Naive thymus-derived CD8-positive, alpha-beta T cell (primary cell): ENCODE data around the gene LYZ. TPM values are rescaled to one million over a fixed set of nuclear protein-coding genes. Genes with fewer than 3 reads are reported as not detected.
A peak's percentile ranks its signal among the peaks of the same experiment; 100 is the strongest.

Source experiments
- ATAC-seq, 2 donors: fragments of 150-1000 bp; cut with Tn5 transposase in 1 of 2; sonication (Bioruptor Pico), chemical (Tn5 transposase) in 1 of 2; 1 replicate in 1 of 2; 2 replicates in 1 of 2; pipeline ENCODE4 v1.10.0; 2021; ENCODE audit warnings: mild to moderate bottlenecking in 2 of 2, moderate library complexity in 2 of 2
- POLR2A ChIA-PET: fragments of 350-600 bp; sonication (Branson Sonifier 250); formaldehyde crosslinking; loops from one replicate; lab custom pipeline; 2021; ENCODE audit warnings: antibody characterized with exemption; lab: Charles Lee
- DNase-seq, 10 donors: peaks; one replicate each; pipeline versions ENCODE4 v3.0.0 to v3.0.0-alpha.2; 2020 to 2022
- H3K27ac Mint-ChIP-seq, 10 donors: one replicate each; pipeline ENCODE4 v1.8.0; 2020 to 2022; ENCODE audit warnings: mild to moderate bottlenecking in 10 of 10, mixed read lengths in 10 of 10, moderate library complexity in 4 of 10, inconsistent platforms in 1 of 10
- H3K27me3 Mint-ChIP-seq, 5 donors: one replicate each; pipeline ENCODE4 v1.8.0; 2021 to 2022; ENCODE audit warnings: mixed read lengths in 5 of 5
- H3K36me3 Mint-ChIP-seq, 3 donors: one replicate each; pipeline ENCODE4 v1.8.0; 2020 to 2022; ENCODE audit warnings: mixed read lengths in 3 of 3, mild to moderate bottlenecking in 2 of 3, inconsistent platforms in 1 of 3
- H3K4me1 Mint-ChIP-seq, 4 donors: one replicate each; pipeline ENCODE4 v1.8.0; 2021 to 2022; ENCODE audit warnings: mixed read lengths in 4 of 4
- H3K4me3 Mint-ChIP-seq, 10 donors: one replicate each; pipeline ENCODE4 v1.8.0; 2020 to 2022; ENCODE audit warnings: mild to moderate bottlenecking in 10 of 10, mixed read lengths in 10 of 10, moderate library complexity in 6 of 10, inconsistent platforms in 1 of 10
- H3K9me3 Mint-ChIP-seq, 9 donors: one replicate each; pipeline ENCODE4 v1.8.0; 2020 to 2022; ENCODE audit warnings: mixed read lengths in 9 of 9, mild to moderate bottlenecking in 3 of 9, inconsistent platforms in 1 of 9, moderate library complexity in 1 of 9
- polyA plus RNA-seq, 3 donors: library from polyadenylated mRNA; unstranded; fragments of 300-500 nt; fragmentation: Illumina TruSeq; gene quantifications; one replicate each; pipeline ENCODE4 v1.2.3, GENCODE V29; 2021
- total RNA-seq, 8 experiments: library from RNA in 2 of 8; stranded (reverse) in 2 of 8; gene quantifications; one replicate each; pipeline ENCODE4 v1.2.3 and lab custom pipeline; 2021 to 2026

Gene LYZ
- total and polyA plus RNA-seq, 5 experiments from 2014 or later: 0.09 to 17.3 (median 7.2) TPM

DNA sequence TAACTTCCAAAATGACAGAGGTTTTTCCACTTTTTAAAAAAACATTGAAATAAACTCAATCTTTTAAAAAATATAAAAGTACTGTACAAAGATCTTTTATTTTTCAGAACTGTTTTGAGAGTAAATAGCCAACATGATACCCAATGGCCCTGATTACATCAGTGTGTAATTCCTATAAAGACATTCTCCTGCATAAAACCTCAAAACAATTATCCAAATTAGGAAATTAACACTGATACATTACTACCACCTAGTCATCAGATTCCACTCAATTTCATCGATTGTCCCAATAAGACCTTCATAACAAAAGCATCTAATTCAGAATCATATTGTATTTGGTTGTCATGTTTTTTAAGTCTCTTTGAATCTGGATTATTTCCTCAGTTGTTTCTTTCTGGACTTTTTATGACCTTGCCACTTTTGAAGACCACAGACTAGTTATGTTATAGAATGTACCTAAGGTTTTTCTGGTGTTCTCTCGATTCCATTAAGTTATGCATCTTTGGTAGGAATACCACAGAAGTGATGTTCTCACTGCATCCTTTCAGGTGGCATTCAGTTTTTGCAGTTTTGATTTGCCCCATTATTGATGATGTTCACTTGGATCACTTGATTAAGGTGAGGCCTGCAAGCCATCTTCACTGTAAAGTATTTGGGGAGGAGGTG, 7.3 kb downstream of the LYZ start:
- Mint-ChIP-seq H3K9me3 (no peaks in the 10 kb centered on the region), H3K4me3 (no peak overlapping the region), H3K27ac (peak overlapping the region in 1 of 10 donors; percentile 27), H3K4me1 (peaks cover 11 to 17% (median 16%) of the 10 kb centered on the region in 4 donors), H3K36me3 (peaks cover 0 to 3% (median 0%) of the 10 kb centered on the region in 3 donors), H3K27me3 (peaks cover 0 to 2% (median 0%) of the 10 kb centered on the region in 5 donors)
- POLR2A ChIA-PET: no interaction called here
- ATAC-seq: no peak
- no peak for DNase-seq

DNA sequence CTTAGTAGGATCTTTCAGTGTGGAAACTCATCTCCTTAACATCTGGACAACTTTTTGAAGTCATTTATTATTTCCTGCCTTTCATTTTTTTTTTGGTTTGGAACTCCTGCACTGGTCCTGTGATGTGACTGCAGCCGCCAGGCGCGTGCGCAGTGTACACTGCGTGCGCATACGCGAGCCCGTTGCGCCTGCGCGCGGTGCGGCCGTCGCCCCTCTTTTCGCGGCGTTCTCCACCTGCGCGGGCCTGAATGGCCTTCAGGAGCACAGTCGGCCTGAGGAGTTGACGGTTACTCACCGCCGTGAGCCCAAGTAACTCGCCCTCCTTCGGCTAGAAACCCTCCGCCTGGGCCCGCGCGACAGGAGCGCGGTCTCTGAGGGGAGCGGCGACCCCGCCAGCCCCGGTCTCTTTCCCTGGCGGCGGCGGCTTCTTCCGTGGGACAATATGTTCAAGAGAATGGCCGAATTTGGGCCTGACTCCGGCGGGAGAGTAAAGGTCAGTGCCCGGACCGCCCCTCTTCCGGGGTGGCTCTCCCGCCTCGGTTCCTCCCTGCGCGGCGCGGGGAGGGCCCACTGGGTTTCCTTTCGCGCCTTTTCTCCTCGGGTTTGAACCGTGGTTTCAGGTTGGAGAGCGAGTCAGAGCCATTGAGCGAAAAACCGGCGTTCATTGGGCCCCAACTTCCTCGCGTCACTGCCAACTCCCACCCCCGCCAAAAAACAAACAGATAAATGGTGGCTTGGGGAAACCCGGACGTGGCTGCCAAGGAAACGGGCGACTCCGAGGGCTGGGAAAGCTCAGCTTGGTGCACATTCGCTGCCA, 11.6 kb downstream of the LYZ start, which contains the start of gene YEATS4:
YEATS4 (plus strand) TSS at position 213 of the 817 bp plus-strand sequence; CDS start at position 443, 230 bp downstream.
- Mint-ChIP-seq H3K36me3 (peaks cover 0 to 17% (median 4%) of the 10 kb centered on the region in 3 donors), H3K4me3 (peak within 1 kb of the TSS; percentile 84 to 94 (median 92)), H3K27ac (peak within 1 kb of the TSS; percentile 84 to 96 (median 92)), H3K4me1 (peaks cover 11 to 30% (median 24%) of the 10 kb centered on the region in 4 donors), H3K9me3 (no peaks in the 10 kb centered on the region), H3K27me3 (no peaks in the 10 kb centered on the region)
- ATAC-seq (peak; percentile 83 to 86), DNase-seq (peak; percentile 78 to 91 (median 84))
- POLR2A ChIA-PET: interaction anchor here (0.9 to 5.0 kb wide), 2 partner anchors 29 to 211 kb away, joined by 3 to 58 read pairs; no protein-coding TSS in a partner anchor

DNA sequence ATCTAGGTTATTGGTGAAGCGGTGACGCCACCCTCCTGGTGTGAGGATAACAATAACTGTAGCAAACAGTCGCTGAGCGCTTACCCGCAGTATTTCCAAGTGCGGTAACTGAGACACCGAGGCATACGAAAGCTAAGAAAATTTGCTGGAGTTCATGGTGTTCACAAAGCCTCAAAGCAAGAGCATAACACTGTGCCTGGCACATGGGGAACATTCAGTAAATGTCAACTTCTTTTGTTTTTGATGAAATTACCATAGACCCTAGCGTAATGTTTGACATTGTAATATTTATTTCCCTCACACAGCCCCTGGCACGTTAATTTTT, 12.1 kb downstream of the LYZ start:
- peaks cover 0 to 17% (median 4%) of the 10 kb centered on the region in 3 donors for H3K36me3 Mint-ChIP-seq
- peak overlapping the region; percentile 84 to 94 (median 92) for H3K4me3 Mint-ChIP-seq
- DNase-seq (no peak), ATAC-seq (no peak)
- H3K9me3 Mint-ChIP-seq: no peaks in the 10 kb centered on the region
- H3K27ac Mint-ChIP-seq: peak overlapping the region; percentile 40 to 96 (median 92)
- POLR2A ChIA-PET: interaction anchor here (5.0 kb wide), 1 partner anchor 30 kb away, joined by 58 read pairs; no protein-coding TSS in a partner anchor
- H3K27me3 Mint-ChIP-seq: no peaks in the 10 kb centered on the region
- peaks cover 11 to 30% (median 24%) of the 10 kb centered on the region in 4 donors for H3K4me1 Mint-ChIP-seq

DNA sequence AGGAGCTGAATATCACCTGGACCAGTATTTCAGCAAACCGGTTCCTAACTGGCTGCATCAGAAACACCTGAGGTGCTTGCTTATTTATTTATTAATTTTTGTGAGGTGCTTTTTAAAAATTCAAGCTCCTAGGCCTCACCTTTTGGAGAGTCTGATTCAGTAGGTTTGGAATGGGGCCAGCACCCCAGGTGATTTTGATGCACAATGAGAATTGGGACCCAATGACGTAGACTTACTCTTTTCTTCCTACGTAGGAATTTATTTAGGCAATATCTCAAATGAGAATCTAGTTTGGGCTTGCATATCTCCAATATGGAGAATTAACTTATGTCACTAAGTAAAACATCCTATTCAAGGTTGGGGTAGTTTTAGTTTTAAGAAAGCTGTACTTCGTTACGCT, 18.6 kb downstream of the LYZ start:
- Mint-ChIP-seq H3K27me3 (no peaks in the 10 kb centered on the region), H3K4me1 (peaks cover 4 to 15% (median 9%) of the 10 kb centered on the region in 4 donors), H3K4me3 (no peak overlapping the region), H3K36me3 (peaks cover 4 to 68% (median 13%) of the 10 kb centered on the region in 3 donors), H3K9me3 (no peaks in the 10 kb centered on the region), H3K27ac (no peak overlapping the region)
- ATAC-seq (no peak), DNase-seq (no peak)
- POLR2A ChIA-PET: interaction anchor here (0.8 kb wide), 1 partner anchor 37 kb away, joined by 4 read pairs; no protein-coding TSS in a partner anchor

DNA sequence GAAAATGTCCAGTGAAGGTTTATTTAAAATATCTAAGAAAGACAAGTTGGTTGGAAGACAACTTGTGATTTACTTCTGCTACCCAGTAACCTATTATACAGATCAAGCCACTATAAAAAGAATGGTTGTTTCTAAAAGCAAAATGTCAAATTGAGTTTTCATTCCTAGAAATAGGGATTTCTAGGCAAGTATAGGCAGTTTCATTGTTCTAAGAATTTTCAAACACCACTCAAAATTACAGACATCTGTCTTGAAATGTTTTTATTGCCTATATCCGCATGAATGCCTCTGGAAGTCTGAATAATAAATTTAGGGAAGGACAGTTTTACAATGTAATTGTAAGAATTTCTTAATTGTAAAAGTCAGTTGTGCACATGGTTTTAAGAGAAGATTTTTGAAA, 20.0 kb downstream of the LYZ start:
- POLR2A ChIA-PET: no interaction called here
- no peaks in the 10 kb centered on the region for H3K27me3 Mint-ChIP-seq
- peaks cover 5 to 75% (median 25%) of the 10 kb centered on the region in 3 donors for H3K36me3 Mint-ChIP-seq
- DNase-seq (no peak), ATAC-seq (no peak)
- H3K27ac Mint-ChIP-seq: peak overlapping the region in 1 of 10 donors; percentile 1
- peaks cover 4 to 15% (median 10%) of the 10 kb centered on the region in 4 donors for H3K4me1 Mint-ChIP-seq
- no peak overlapping the region for H3K4me3 Mint-ChIP-seq
- H3K9me3 Mint-ChIP-seq: no peaks in the 10 kb centered on the region

DNA sequence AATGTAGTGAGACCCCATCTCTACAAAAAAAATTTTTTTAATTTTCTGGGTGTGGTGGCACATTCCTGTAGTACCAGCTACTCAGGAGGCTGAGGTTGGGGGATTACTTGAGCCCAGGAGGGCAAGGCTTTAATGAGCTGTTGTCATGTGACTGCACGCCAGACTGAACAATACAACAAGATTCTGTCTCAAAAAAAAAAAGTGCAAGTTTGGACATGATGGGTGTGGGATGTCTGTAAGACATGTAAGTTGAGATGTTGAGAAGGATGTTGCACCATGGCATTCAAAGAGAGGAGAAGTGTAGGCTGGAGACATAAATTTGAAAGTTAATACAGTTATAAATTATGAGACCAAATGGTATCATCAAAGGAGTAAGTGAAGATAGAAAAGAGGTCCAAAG, 34.9 kb downstream of the LYZ start:
- no peak overlapping the region for H3K4me3 Mint-ChIP-seq
- peaks cover 0 to 1% (median 0%) of the 10 kb centered on the region in 9 donors for H3K9me3 Mint-ChIP-seq
- POLR2A ChIA-PET: no interaction called here
- no peak for ATAC-seq
- DNase-seq: no peak
- H3K27ac Mint-ChIP-seq: no peak overlapping the region
- peaks cover 0 to 78% (median 20%) of the 10 kb centered on the region in 3 donors for H3K36me3 Mint-ChIP-seq
- H3K27me3 Mint-ChIP-seq: no peaks in the 10 kb centered on the region
- H3K4me1 Mint-ChIP-seq: peaks cover 2 to 13% (median 8%) of the 10 kb centered on the region in 4 donors

DNA sequence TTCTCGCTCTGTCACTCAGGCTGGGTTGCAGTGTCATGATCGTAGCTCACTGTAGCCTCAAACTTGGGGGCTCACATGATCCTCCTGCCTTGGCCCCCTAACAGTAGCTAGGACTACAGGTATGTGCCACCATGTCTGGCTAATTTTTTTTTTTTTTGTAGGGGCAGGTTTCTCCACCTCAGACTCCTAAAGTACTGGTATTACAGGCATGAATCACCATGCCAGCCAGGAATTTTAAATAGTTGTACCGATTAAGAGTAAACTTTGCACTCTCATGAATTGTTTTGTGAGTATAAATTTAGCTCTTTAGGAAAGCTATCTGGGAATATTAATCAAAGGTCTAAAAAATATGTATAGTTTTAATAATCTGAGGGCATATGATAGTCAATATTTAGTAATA, 36.9 kb downstream of the LYZ start:
- Mint-ChIP-seq H3K27me3 (no peaks in the 10 kb centered on the region), H3K4me1 (peaks cover 2 to 13% (median 5%) of the 10 kb centered on the region in 4 donors), H3K27ac (peak overlapping the region in 1 of 10 donors; percentile 14), H3K4me3 (no peak overlapping the region), H3K36me3 (peaks cover 4 to 71% (median 15%) of the 10 kb centered on the region in 3 donors), H3K9me3 (no peaks in the 10 kb centered on the region)
- POLR2A ChIA-PET: no interaction called here
- no peak for ATAC-seq
- DNase-seq: no peak

DNA sequence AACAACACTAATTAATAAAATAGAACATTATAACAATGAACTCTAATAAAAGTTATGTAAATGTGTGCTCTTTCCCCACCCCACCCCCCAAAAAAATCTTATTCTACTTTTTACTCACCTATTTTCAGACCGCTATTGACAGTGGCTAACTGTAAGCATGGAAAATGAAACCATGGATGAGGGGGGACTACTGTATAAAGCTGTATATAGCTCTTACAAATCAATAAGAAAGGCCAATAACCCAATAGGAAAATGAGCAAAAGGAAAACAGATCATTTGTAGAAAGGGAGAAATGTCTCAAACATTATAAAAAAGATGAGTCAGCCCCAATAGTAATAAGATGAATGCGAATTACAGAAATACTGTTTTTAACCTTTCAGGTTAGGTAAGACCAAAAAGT, 38.7 kb downstream of the LYZ start:
- no peaks in the 10 kb centered on the region for H3K27me3 Mint-ChIP-seq
- no peak for ATAC-seq
- peaks cover 5 to 71% (median 25%) of the 10 kb centered on the region in 3 donors for H3K36me3 Mint-ChIP-seq
- DNase-seq: no peak
- H3K4me3 Mint-ChIP-seq: no peak overlapping the region
- POLR2A ChIA-PET: no interaction called here
- peaks cover 2 to 13% (median 5%) of the 10 kb centered on the region in 4 donors for H3K4me1 Mint-ChIP-seq
- H3K9me3 Mint-ChIP-seq: no peaks in the 10 kb centered on the region
- H3K27ac Mint-ChIP-seq: peak overlapping the region in 2 of 10 donors; percentile 44 to 48

DNA sequence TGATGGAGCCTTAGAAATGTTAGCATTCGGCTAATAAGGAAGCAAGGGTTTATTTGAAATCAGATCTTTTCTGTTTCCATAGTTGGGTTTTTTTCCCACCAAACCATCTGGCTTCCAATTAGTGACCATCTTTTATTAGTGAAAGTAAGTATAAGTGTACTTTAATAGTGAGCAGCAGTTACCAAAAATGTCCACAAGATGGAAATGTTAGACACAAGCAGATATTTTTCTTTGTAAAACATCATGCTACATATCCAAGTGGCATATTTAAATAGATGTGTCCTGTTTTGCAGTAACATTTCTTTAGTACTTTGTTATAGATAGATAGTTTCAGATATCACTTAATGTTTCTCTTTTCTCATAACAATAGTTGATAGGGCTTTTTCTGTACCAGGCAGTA, 40.2 kb downstream of the LYZ start:
- Mint-ChIP-seq H3K4me1 (peaks cover 0 to 4% (median 2%) of the 10 kb centered on the region in 4 donors), H3K4me3 (no peak overlapping the region), H3K27me3 (no peaks in the 10 kb centered on the region), H3K27ac (peak overlapping the region in 1 of 10 donors; percentile 25), H3K36me3 (peaks cover 5 to 64% (median 29%) of the 10 kb centered on the region in 3 donors), H3K9me3 (no peaks in the 10 kb centered on the region)
- DNase-seq: peak in 2 of 10 donors; percentile 1 to 6
- POLR2A ChIA-PET: no interaction called here
- ATAC-seq: no peak

DNA sequence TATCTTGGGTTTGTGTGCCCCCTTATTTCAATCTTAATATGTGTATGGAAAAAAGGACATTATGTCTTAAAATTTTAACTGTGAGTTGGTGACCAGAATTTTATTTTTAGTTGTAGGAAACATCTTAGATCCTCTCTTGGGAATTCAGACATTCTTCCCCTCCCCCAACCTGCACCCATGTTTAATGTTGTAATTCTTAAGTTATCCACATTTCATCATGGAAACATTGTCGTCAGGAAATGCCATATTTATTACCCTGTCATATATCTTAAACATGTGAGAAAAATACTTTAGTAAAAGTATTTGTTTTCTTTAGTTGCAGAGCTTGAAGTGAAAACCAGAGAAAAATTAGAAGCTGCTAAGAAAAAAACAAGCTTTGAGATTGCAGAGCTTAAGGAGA, 41.6 kb downstream of the LYZ start:
- no peaks in the 10 kb centered on the region for H3K27me3 Mint-ChIP-seq
- POLR2A ChIA-PET: no interaction called here

DNA sequence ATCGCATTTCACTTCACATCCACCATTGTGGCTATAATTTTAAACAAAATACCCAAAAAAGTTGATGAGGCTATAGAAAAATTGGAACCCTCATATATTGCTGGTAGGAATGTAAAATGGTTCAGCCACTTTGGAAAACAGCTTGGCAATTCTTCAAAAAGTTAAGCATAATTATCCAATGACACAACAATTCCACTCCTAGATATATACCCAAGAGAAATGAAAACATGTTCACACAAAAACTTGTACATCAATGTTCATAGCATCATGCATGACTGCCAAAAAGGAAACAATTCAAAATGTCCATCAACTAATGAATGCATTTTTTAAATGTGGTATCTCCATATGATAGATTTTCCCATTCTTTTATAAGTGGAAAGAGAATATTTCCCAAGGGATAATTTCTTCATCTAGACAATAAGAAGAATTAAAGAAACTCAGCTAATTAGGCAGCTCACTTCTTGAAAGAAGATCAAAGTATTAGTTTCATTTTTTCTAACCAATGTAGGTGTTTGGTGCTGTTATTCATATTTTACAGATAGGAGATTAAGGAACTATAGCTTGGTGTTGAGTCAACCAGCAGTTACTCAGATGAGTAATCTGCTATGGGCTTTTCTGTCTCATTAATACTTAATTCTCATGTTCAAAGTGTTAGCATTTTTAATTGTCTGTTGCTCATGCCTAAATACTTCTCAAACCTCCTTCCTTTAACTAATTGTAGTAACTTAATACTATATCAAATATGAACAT, 44.2 kb downstream of the LYZ start:
- no peak for ATAC-seq
- peaks cover 19 to 64% (median 58%) of the 10 kb centered on the region in 3 donors for H3K36me3 Mint-ChIP-seq
- no peak overlapping the region for H3K27ac Mint-ChIP-seq
- POLR2A ChIA-PET: no interaction called here
- peaks cover 0 to 14% (median 4%) of the 10 kb centered on the region in 9 donors for H3K9me3 Mint-ChIP-seq
- H3K4me3 Mint-ChIP-seq: no peak overlapping the region
- no peak for DNase-seq
- H3K4me1 Mint-ChIP-seq: no peaks in the 10 kb centered on the region
- no peaks in the 10 kb centered on the region for H3K27me3 Mint-ChIP-seq

More for the DNA sequence above, 41.6 kb downstream of the LYZ start:
- H3K36me3 Mint-ChIP-seq: peaks cover 5 to 65% (median 40%) of the 10 kb centered on the region in 3 donors
- peaks cover 0 to 3% (median 0%) of the 10 kb centered on the region in 9 donors for H3K9me3 Mint-ChIP-seq
- H3K4me3 Mint-ChIP-seq: no peak overlapping the region
- DNase-seq: no peak
- no peak for ATAC-seq
- H3K4me1 Mint-ChIP-seq: peaks cover 0 to 3% (median 0%) of the 10 kb centered on the region in 4 donors
- peak overlapping the region in 1 of 10 donors; percentile 15 for H3K27ac Mint-ChIP-seq

DNA sequence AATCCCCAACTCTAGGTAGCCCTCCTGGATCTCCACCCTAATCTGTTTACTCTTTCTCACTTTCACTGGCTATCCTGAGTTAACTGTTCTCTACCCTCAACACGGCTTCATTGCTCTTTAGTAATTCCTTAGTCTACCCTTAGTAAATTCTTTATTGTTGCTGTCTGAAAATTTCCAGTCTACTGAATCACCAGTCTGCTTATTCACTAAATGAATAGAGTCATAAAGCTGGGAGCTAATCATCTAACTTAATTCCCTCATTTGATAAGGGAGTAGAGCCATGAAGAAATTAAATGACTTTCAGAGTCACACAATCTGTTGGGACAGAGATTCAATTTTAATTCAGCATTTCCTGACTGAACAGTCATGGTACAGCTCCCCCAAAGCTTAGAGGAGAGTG, 47.9 kb downstream of the LYZ start:
- no peaks in the 10 kb centered on the region for H3K27me3 Mint-ChIP-seq
- no peak for DNase-seq
- no peak overlapping the region for H3K27ac Mint-ChIP-seq
- H3K4me3 Mint-ChIP-seq: no peak overlapping the region
- POLR2A ChIA-PET: no interaction called here
- peaks cover 17 to 57% (median 51%) of the 10 kb centered on the region in 3 donors for H3K36me3 Mint-ChIP-seq
- ATAC-seq: no peak
- H3K9me3 Mint-ChIP-seq: peaks cover 0 to 16% (median 6%) of the 10 kb centered on the region in 9 donors
- H3K4me1 Mint-ChIP-seq: no peaks in the 10 kb centered on the region
